ENCODE data around the gene CCDC116.
"Not testable (repeated sequence)": the region's sequence is repeated elsewhere in the genome, so short reads cannot be mapped to it uniquely, and the experiment has no call there.

The CCDC116 gene, protein sequence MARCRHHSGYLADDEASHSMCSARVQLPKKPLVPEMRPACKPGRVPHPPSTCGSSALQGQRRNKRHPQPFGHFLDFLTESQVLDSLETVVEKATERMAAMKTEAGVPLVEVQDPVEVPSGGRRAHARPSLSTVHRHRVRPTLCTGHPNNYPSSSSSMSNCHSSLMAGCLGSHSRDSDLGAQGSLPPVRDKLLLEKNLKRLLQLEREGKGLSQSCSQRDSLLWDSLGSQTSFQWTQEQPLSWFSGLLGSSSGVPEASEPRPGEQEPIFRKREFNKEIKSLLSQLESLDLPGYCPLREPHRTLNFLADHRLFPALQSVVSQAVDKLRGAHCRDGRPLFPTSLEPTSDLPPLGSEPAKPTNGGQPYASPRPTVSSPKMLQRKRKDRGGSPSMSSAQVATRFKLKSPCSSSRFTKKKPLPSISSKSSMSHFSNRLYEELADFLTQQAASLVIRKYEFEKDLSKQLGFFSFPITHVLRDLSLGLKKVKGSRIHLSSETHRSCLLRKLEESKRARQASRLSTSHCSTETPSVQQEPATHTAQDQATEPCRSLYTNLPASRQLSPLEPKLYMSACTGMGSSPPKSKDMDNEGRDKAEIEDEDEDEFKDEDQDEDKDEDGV

GRCh38 chr22:21632237-21632895 lies at the start of gene CCDC116:
CCDC116 (plus strand) TSS chr22:21632760; CDS start chr22:21633182, 422 bp downstream.
- peak in 1 of 58 donors; percentile 7 for DNase-seq

GRCh38 chr22:21582801-21583740 lies 49.5 kb upstream of the CCDC116 start:
- peak in 12 of 58 donors; percentile 3 to 66 (median 12) for DNase-seq

GRCh38 chr22:21585389-21585788 lies 47.2 kb upstream of the CCDC116 start:
- no peak for DNase-seq

- peak in 40 of 58 donors; percentile 4 to 83 (median 37) for DNase-seq
Observed at GRCh38 chr22:21587803-21588611, 44.6 kb upstream of the CCDC116 start.

DNA sequence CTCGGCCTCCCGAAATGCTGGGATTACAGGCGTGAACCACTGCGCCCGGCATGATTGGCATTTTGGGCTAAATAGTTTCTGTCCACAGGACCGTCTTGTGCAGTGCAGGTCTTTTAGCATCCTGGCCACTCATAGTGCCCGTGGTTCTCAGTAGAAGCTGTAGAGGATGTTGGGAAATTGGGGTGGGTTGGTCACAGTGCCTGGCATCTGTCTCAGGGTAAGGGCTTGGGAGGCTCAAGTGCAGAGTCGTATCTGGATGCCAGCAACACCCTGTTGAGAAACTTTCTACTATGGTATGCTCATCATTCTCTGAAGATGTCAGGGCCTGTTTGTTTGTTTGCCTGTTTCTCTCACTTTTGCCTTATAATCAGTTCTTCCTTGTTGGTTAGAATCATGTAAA lies 43.2 kb upstream of the CCDC116 start:
- no peak for DNase-seq

GRCh38 chr22:21590809-21591641 lies 41.5 kb upstream of the CCDC116 start:
- DNase-seq, result peak in 29 of 58 donors; percentile 6 to 78 (median 25)

GRCh38 chr22:21591695-21592094 lies 40.9 kb upstream of the CCDC116 start:
- no peak for DNase-seq

DNA sequence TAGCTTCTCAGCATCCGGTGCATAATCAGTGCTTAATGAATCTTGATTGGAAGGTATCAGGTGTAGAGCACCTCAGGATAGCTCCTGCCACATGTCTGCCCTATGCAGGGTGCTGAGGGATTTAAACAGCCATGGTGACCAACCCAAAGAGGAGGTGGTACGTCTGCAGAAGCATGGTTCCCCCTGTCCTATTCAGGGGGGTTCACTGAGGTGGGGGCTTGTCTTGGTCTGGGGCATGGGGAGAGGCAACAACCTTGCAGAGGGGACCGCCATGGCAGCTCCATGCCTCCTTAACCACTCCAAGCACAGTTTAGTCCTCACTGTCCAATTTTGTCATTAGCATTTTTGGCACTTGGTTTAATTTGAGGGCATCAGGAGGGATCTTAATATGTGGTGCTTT lies 40.1 kb upstream of the CCDC116 start:
- no peak for DNase-seq

GRCh38 chr22:21593406-21594232 lies 38.9 kb upstream of the CCDC116 start:
- DNase-seq, result peak in 12 of 58 donors; percentile 4 to 30 (median 9)

GRCh38 chr22:21594865-21595452 lies 37.6 kb upstream of the CCDC116 start:
- DNase-seq, result peak in 22 of 58 donors; percentile 2 to 49 (median 16)

- DNase-seq, result not testable (repeated sequence)
Observed at GRCh38 chr22:21596356-21597135, 36.0 kb upstream of the CCDC116 start.

GRCh38 chr22:21598302-21598701 lies 34.3 kb upstream of the CCDC116 start:
- no peak for DNase-seq

DNA sequence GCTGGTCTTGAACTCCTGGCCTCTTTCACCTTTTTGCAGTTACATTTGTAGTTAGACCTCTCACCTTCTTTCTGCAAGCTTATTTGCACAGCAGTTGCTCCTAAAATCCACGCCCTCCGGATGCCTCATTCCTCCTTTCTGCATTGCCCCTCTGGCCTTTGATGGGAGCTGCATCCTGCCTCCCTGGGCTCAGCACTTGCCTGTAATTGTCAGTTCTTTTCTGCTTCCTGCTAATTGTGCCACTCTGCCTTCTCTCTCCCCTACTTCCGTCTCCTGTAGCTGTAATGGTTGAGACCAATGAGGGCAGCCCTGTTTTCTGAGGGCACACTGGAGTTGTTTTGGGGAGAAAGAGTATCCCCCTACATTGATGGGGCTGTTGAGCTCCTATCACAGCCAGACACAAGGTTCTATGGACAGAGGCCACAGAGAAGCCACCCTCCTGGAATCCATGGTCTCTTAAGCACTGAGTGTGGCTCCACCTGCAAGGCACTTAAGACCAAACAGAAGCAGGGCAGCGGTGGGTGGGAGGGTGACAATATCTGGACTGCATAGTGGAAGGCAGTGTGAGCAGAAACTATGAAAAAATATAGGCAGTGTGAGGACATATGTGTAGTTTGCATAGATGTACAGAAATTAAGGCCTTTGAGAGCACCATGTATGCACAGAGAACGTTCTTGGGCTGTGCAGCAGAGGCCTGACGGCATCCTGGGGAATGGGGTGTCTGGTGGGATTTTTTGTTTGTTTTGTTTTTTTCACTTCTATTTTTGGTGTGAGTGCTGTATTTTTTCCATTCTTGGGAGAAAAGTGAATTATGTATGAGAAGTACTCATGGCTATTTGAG lies 33.3 kb upstream of the CCDC116 start:
- no peak for DNase-seq

DNA sequence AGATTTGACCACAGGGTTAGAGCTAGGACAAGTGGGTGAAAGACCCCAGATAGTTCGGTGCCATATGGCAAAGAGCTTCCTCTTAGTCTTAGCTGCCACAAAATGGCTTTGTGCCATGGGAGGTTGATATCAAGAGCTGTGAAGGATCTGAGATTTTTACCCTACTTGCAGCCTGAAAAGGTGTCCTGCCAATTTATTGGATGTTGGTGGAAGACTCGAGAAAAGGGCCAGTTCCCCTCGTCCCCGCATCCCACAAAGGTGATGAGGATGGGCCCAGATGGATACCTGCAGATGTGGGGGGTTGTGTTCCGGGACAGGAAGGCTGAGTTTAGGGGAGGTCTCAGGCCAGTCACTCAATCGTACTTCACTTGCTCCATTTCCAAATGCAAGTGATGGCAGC lies 30.0 kb upstream of the CCDC116 start:
- no peak for DNase-seq

GRCh38 chr22:21603973-21604372 lies 28.6 kb upstream of the CCDC116 start:
- DNase-seq, result no peak
